ENCODE data around the gene TBC1D22A. TPM values are rescaled to one million over a fixed set of nuclear protein-coding genes. Genes with fewer than 3 reads are reported as not detected.

The TBC1D22A gene
- total RNA-seq, 1 donor from 2014 or later: 12.5 TPM

GRCh38 chr22:47198801-47199251, 436.4 kb downstream of the TBC1D22A start:
- no peak for DNase-seq (ENCODE audit: low read depth in 2 of 2)

- no peak for DNase-seq (ENCODE audit: low read depth in 2 of 2)
These were observed 437.0 kb downstream of the TBC1D22A start for GRCh38 chr22:47199261-47199978.

- no peak for DNase-seq (ENCODE audit: low read depth in 2 of 2)
These were observed 437.5 kb downstream of the TBC1D22A start for GRCh38 chr22:47199979-47200272.

- DNase-seq (ENCODE audit: low read depth in 2 of 2): no peak
These were observed 438.0 kb downstream of the TBC1D22A start for GRCh38 chr22:47200273-47201051.

GRCh38 chr22:47201186-47201995, 438.9 kb downstream of the TBC1D22A start:
- DNase-seq (ENCODE audit: low read depth in 2 of 2): no peak

GRCh38 chr22:47201996-47202818, 439.8 kb downstream of the TBC1D22A start:
- no peak for DNase-seq (ENCODE audit: low read depth in 2 of 2)

GRCh38 chr22:47202819-47203553, 440.5 kb downstream of the TBC1D22A start:
- no peak for DNase-seq (ENCODE audit: low read depth in 2 of 2)

- DNase-seq (ENCODE audit: low read depth in 2 of 2): no peak
These were observed 441.1 kb downstream of the TBC1D22A start for GRCh38 chr22:47203554-47203991.

GRCh38 chr22:47204002-47204979, 441.8 kb downstream of the TBC1D22A start:
- DNase-seq (ENCODE audit: low read depth in 2 of 2): no peak

GRCh38 chr22:47205081-47205491, 442.6 kb downstream of the TBC1D22A start:
- no peak for DNase-seq (ENCODE audit: low read depth in 2 of 2)

- DNase-seq (ENCODE audit: low read depth in 2 of 2): no peak
These were observed 443.1 kb downstream of the TBC1D22A start for GRCh38 chr22:47205554-47205953.

GRCh38 chr22:47206164-47206563, 443.7 kb downstream of the TBC1D22A start:
- DNase-seq (ENCODE audit: low read depth in 2 of 2): no peak

GRCh38 chr22:47206666-47207218, 444.3 kb downstream of the TBC1D22A start:
- no peak for DNase-seq (ENCODE audit: low read depth in 2 of 2)

GRCh38 chr22:47207387-47207786, 444.9 kb downstream of the TBC1D22A start:
- no peak for DNase-seq (ENCODE audit: low read depth in 2 of 2)

GRCh38 chr22:47207846-47208554, 445.6 kb downstream of the TBC1D22A start:
- no peak for DNase-seq (ENCODE audit: low read depth in 2 of 2)

GRCh38 chr22:47208630-47209029, 446.2 kb downstream of the TBC1D22A start:
- no peak for DNase-seq (ENCODE audit: low read depth in 2 of 2)

- no peak for DNase-seq (ENCODE audit: low read depth in 2 of 2)
These were observed 446.6 kb downstream of the TBC1D22A start for GRCh38 chr22:47209040-47209514.

GRCh38 chr22:47209547-47210023, 447.1 kb downstream of the TBC1D22A start:
- no peak for DNase-seq (ENCODE audit: low read depth in 2 of 2)

Data from dermis microvascular lymphatic vessel endothelial cell (primary cell).